WTC11 (cell line): ENCODE results near the gene CLN6. TPM values are rescaled to one million over a fixed set of nuclear protein-coding genes. Genes with fewer than 3 reads are reported as not detected.

Experiments used
- ATAC-seq: fragments of 200-7000 bp; cut with Tn5 transposase; 2 replicates; pipeline ENCODE4 v1.10.0; 2021; ENCODE audit warnings: mild to moderate bottlenecking, moderate library complexity
- CTCF ChIA-PET: fragments of 300-600 bp; sonication (Branson Sonifier 250); formaldehyde crosslinking; loops from one replicate; lab custom pipeline; 2021; ENCODE audit warnings: antibody characterized with exemption; lab: Charles Lee
- POLR2A ChIA-PET: fragments of 350-600 bp; sonication (Branson Sonifier 250); formaldehyde crosslinking; loops from one replicate; lab custom pipeline; 2021; ENCODE audit warnings: antibody characterized with exemption; lab: Charles Lee
- DNase-seq: peaks from one replicate; pipeline ENCODE4 v3.0.0; 2021; ENCODE audit warnings: low spot score
- H3K27ac Mint-ChIP-seq: 2 replicates; pipeline ENCODE4 v1.8.0; 2021; ENCODE audit warnings: mixed read lengths
- H3K27me3 Mint-ChIP-seq: 2 replicates; pipeline ENCODE4 v1.8.0; 2021; ENCODE audit warnings: low read depth, mild to moderate bottlenecking, moderate library complexity, mixed read lengths
- H3K36me3 Mint-ChIP-seq: 2 replicates; pipeline ENCODE4 v1.8.0; 2021; ENCODE audit warnings: mixed read lengths
- H3K4me1 Mint-ChIP-seq: 2 replicates; pipeline ENCODE4 v1.8.0; 2022; ENCODE audit warnings: mixed read lengths
- H3K4me3 Mint-ChIP-seq: 2 replicates; pipeline ENCODE4 v1.8.0; 2021; ENCODE audit warnings: mild to moderate bottlenecking, moderate library complexity, mixed read lengths
- H3K9me3 Mint-ChIP-seq: 2 replicates; pipeline ENCODE4 v1.8.0; 2021; ENCODE audit warnings: mixed read lengths
- CREB1 ChIP-seq: sonication (generic); formaldehyde crosslinking; IDR thresholded peaks from 2 replicates; pipeline ENCODE4 v1.8.0; 2023; ENCODE audit warnings: mild to moderate bottlenecking, missing genetic modification reagents
- FOXK1 ChIP-seq: sonication (generic); formaldehyde crosslinking; IDR thresholded peaks from 2 replicates; pipeline ENCODE4 v1.8.0; 2022; ENCODE audit warnings: mild to moderate bottlenecking, moderate library complexity, missing genetic modification reagents
- GABPB1 ChIP-seq: sonication (generic); formaldehyde crosslinking; IDR thresholded peaks from 2 replicates; pipeline ENCODE4 v1.8.1; 2023; ENCODE audit warnings: mild to moderate bottlenecking, missing genetic modification reagents
- NR1H2 ChIP-seq: sonication (generic); formaldehyde crosslinking; IDR thresholded peaks from 2 replicates; pipeline ENCODE4 v1.9.0; 2021; ENCODE audit warnings: mild to moderate bottlenecking, moderate library complexity, missing genetic modification reagents
- NR2C2 ChIP-seq: sonication (generic); formaldehyde crosslinking; IDR thresholded peaks from 2 replicates; pipeline ENCODE4 v1.8.0; 2022; ENCODE audit warnings: mild to moderate bottlenecking, missing genetic modification reagents
- RELA ChIP-seq: sonication (generic); formaldehyde crosslinking; IDR thresholded peaks from 2 replicates; pipeline ENCODE4 v1.8.1; 2022; ENCODE audit warnings: missing genetic modification reagents, mild to moderate bottlenecking, borderline replicate concordance
- SMAD3 ChIP-seq: sonication (generic); formaldehyde crosslinking; IDR thresholded peaks from 2 replicates; pipeline ENCODE4 v1.8.0; 2022; ENCODE audit warnings: missing genetic modification reagents, mild to moderate bottlenecking, borderline replicate concordance
- SOX15 ChIP-seq: fragments of 250-450 bp; sonication (Bioruptor Pico); IDR thresholded peaks from 2 replicates; pipeline ENCODE4 v1.9.0; 2021; ENCODE audit warnings: mild to moderate bottlenecking
- SP1 ChIP-seq: sonication (generic); formaldehyde crosslinking; conservative IDR thresholded peaks from 2 replicates; pipeline ENCODE4 v1.8.1; 2022; ENCODE audit warnings: missing genetic modification reagents
- TP53 ChIP-seq: sonication (generic); formaldehyde crosslinking; IDR thresholded peaks from 2 replicates; pipeline ENCODE4 v1.8.1; 2023; ENCODE audit warnings: mild to moderate bottlenecking, missing genetic modification reagents
- ZNF121 ChIP-seq: sonication (generic); formaldehyde crosslinking; IDR thresholded peaks from 2 replicates; pipeline ENCODE4 v1.8.0; 2023; ENCODE audit warnings: missing genetic modification reagents
- ZNF138 ChIP-seq: sonication (generic); formaldehyde crosslinking; conservative IDR thresholded peaks from 2 replicates; pipeline ENCODE4 v1.8.1; 2022; ENCODE audit warnings: mild to moderate bottlenecking, moderate library complexity, missing genetic modification reagents
- ZNF219 ChIP-seq: sonication (generic); formaldehyde crosslinking; IDR thresholded peaks from 2 replicates; pipeline ENCODE4 v1.8.0; 2023; ENCODE audit warnings: missing genetic modification reagents, mild to moderate bottlenecking, borderline replicate concordance
- ZNF416 ChIP-seq: fragments of 250-450 bp; sonication (Bioruptor Pico); IDR thresholded peaks from 2 replicates; pipeline ENCODE4 v1.9.0; 2021; ENCODE audit warnings: mild to moderate bottlenecking, inconsistent platforms
- ZNF423 ChIP-seq: fragments of 250-450 bp; sonication (Bioruptor Pico); IDR thresholded peaks from 2 replicates; pipeline ENCODE4 v2.1.2; 2022; ENCODE audit warnings: mild to moderate bottlenecking, moderate library complexity
- total RNA-seq: library from RNA; stranded (reverse); gene quantifications from 3 replicates; pipeline ENCODE4 v1.2.3, GENCODE V29; 2021
- TF ChIP-seq, protein P1 (sequence below): sonication (generic); formaldehyde crosslinking; IDR thresholded peaks from 2 replicates; pipeline ENCODE4 v1.8.0; 2022; ENCODE audit warnings: mild to moderate bottlenecking, missing genetic modification reagents
- TF ChIP-seq, protein P2 (sequence below): sonication (generic); formaldehyde crosslinking; IDR thresholded peaks from 2 replicates; pipeline ENCODE4 v1.8.1; 2022; ENCODE audit warnings: mild to moderate bottlenecking, missing genetic modification reagents, moderate library complexity, borderline replicate concordance
- TF ChIP-seq, protein P3 (sequence below): sonication (generic); formaldehyde crosslinking; IDR thresholded peaks from 2 replicates; pipeline ENCODE4 v1.8.0; 2022; ENCODE audit warnings: missing genetic modification reagents
- TF ChIP-seq, protein P4 (sequence below): sonication (generic); formaldehyde crosslinking; IDR thresholded peaks from 2 replicates; pipeline ENCODE4 v1.8.1; 2022; ENCODE audit warnings: missing genetic modification reagents, borderline replicate concordance

Gene CLN6
- total RNA-seq, 1 experiment from 2014 or later: 50.2 TPM

DNA sequence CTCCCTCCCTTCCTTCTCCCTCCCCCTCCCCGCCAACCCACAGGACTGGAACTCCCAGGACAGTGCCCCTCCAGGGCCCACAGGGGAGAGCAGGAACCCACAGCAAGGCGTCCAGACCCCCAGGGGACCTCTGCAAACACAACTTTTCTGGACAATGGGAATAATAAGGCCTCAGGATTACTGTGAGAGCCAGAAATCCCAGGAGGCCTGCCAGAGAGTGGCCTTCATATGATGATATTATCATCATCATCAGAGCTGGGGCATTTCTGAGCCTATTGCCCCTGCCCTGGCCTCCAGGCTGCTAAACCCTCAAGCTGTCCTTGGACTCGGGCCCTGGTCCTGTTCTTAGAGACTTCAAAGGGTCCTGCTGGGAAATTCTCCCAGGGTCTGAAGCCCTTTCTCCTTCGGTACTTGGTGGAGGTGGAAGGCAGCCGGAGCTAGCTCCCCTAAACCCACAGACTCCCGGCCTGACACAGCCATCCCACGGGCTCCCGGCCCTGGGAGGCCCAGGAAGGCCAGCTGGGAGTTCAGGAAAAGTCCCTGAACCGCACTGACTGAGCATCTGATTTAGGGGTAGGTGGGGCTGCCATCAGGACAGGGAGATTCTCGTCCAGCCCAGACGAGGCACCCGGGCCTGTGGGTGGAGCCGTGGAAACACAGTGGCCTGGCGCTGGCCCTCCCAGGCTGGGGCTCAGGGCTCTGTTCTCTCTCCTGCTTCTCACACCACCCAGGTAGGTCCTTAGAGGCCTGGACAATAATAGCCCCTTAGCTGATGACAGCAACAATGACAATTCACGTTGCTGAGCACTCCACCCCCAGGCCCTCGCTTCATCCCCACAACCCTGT lies 29.3 kb downstream of the CLN6 start:
- ChIA-PET CTCF (interaction anchor here (1.9 kb wide), 1 partner anchor 10 kb away, joined by 11 read pairs; no protein-coding TSS in a partner anchor), POLR2A (no interaction called here)
- Mint-ChIP-seq H3K4me1 (peaks cover 30% of the 10 kb centered on the region), H3K27ac (no peak overlapping the region), H3K4me3 (no peak overlapping the region), H3K36me3 (no peaks in the 10 kb centered on the region; the same call in 1 of the 2 replicates), H3K9me3 (no peaks in the 10 kb centered on the region), H3K27me3 (no peaks in the 10 kb centered on the region)
- peak; percentile 13; the same call in 1 of the 2 replicates for ATAC-seq
- TF ChIP-seq ZNF121 (CRISPR knock-in tag): no peak
- DNase-seq: no peak

DNA sequence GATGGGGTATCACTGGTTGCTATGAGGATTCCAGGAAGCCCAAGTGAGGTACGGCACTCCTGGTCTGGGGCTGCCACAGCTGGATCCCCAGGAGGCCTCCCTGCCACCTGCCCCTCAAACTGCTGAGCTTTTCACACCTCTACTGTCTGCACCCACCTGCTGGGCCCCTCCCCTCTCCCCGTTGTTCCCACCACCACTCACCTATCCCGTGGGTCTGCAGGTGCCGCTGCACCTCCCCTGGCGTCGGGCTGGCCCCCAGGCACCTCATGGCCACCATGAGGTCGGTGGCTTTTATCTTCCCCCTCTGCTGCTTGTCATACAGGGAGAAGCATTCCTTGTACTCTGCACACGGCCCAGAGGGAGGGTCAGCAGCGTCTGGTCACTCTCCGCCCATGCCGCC lies 30.2 kb downstream of the CLN6 start:
- ATAC-seq: no peak

DNA sequence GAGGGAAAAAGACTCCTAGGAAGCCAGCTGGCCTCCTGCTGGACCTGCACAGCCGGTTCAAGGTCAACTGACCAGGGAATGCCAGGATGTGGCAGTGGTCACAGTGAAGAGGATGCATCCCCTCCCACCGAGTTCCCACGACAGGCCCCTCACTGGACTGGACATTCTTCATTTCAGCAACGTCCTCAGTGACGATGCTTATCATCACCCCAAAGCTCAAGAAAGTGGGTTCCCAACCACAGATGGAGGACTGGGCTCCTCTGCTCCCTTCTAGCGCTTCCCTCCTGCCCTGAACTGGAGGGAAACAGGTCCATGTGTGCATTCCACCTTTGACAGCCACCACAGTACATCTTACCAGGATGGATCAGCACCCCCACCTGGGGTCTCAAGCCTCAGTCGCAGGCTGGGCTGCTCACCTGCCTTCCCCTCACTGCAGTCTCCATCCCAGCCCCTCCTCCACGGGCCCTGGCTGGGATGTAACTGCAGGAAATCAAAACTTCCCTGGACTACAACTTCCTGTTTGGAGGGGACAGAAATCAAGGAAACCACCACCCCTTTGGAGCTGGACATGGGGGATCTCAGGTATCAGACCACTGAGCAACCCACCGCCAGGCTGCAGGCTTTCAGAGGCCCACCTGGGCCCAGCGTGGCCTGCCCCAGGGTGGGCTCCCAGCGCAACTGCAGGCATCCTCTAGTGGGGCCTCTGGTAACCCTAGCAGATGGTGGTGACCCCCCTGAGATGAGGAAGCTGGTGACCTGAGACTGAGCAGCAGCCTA lies 31.7 kb downstream of the CLN6 start:
- DNase-seq (no peak), ATAC-seq (no peak)
- H3K36me3 Mint-ChIP-seq: peaks cover 13% of the 10 kb centered on the region
- no peaks in the 10 kb centered on the region for H3K9me3 Mint-ChIP-seq
- H3K4me1 Mint-ChIP-seq: peaks cover 23% of the 10 kb centered on the region
- ChIA-PET CTCF (interaction anchor here (0.6 to 1.8 kb wide), 3 partner anchors 13 to 212 kb away, joined by 4 to 7 read pairs (median 5); no protein-coding TSS in a partner anchor), POLR2A (no interaction called here)
- H3K27ac Mint-ChIP-seq: no peak overlapping the region
- no peak overlapping the region for H3K4me3 Mint-ChIP-seq
- TF ChIP-seq TP53 (CRISPR knock-in tag): no peak
- TF ChIP-seq, protein P1, sequence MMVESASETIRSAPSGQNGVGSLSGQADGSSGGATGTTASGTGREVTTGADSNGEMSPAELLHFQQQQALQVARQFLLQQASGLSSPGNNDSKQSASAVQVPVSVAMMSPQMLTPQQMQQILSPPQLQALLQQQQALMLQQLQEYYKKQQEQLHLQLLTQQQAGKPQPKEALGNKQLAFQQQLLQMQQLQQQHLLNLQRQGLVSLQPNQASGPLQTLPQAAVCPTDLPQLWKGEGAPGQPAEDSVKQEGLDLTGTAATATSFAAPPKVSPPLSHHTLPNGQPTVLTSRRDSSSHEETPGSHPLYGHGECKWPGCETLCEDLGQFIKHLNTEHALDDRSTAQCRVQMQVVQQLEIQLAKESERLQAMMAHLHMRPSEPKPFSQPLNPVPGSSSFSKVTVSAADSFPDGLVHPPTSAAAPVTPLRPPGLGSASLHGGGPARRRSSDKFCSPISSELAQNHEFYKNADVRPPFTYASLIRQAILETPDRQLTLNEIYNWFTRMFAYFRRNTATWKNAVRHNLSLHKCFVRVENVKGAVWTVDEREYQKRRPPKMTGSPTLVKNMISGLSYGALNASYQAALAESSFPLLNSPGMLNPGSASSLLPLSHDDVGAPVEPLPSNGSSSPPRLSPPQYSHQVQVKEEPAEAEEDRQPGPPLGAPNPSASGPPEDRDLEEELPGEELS (CRISPR knock-in tag): no peak
- TF ChIP-seq ZNF219 (CRISPR knock-in tag): no peak
- TF ChIP-seq RELA (CRISPR knock-in tag): no peak
- no peaks in the 10 kb centered on the region for H3K27me3 Mint-ChIP-seq

More for the DNA sequence above, 30.2 kb downstream of the CLN6 start:
- Mint-ChIP-seq H3K9me3 (no peaks in the 10 kb centered on the region), H3K4me1 (peaks cover 23% of the 10 kb centered on the region), H3K27me3 (no peaks in the 10 kb centered on the region), H3K36me3 (peaks cover 4% of the 10 kb centered on the region), H3K4me3 (no peak overlapping the region), H3K27ac (no peak overlapping the region)
- DNase-seq: no peak
- ChIA-PET POLR2A (no interaction called here), CTCF (interaction anchor here (1.4 kb wide), 1 partner anchor 12 kb away, joined by 7 read pairs; no protein-coding TSS in a partner anchor)
- TF ChIP-seq NR2C2 (CRISPR knock-in tag) (no peak), CREB1 (CRISPR knock-in tag) (no peak), ZNF138 (CRISPR knock-in tag) (no peak), NR1H2 (no peak)
- TF ChIP-seq, protein P2, sequence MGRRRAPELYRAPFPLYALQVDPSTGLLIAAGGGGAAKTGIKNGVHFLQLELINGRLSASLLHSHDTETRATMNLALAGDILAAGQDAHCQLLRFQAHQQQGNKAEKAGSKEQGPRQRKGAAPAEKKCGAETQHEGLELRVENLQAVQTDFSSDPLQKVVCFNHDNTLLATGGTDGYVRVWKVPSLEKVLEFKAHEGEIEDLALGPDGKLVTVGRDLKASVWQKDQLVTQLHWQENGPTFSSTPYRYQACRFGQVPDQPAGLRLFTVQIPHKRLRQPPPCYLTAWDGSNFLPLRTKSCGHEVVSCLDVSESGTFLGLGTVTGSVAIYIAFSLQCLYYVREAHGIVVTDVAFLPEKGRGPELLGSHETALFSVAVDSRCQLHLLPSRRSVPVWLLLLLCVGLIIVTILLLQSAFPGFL (CRISPR knock-in tag): no peak

DNA sequence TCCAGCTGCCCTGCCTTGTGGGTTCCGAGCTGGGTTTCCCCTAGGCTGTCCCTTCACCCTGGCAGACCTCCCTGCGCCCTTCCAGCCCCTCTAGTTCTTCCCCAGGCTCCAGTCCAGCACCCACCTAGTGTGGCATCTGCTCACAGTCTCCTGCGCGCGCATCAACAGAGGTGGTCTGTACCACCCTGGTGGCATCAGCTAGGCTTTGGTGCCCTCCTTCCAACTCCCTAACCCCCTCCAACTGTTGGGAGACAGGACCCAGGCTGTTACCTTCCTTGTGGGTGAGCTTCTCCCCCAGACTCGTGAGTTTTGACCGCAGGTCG lies 32.4 kb downstream of the CLN6 start:
- H3K4me3 Mint-ChIP-seq: no peak overlapping the region
- peak overlapping the region; percentile 33; the same call in 1 of the 2 replicates for H3K27ac Mint-ChIP-seq
- H3K9me3 Mint-ChIP-seq: no peaks in the 10 kb centered on the region
- TF ChIP-seq ZNF416 (CRISPR knock-in tag) (no peak), SMAD3 (CRISPR knock-in tag) (no peak), FOXK1 (no peak), SP1 (CRISPR knock-in tag) (no peak), TP53 (CRISPR knock-in tag) (no peak), ZNF423 (no peak), SOX15 (CRISPR knock-in tag) (no peak), CREB1 (CRISPR knock-in tag) (no peak), GABPB1 (CRISPR knock-in tag) (no peak)
- TF ChIP-seq, protein P3, sequence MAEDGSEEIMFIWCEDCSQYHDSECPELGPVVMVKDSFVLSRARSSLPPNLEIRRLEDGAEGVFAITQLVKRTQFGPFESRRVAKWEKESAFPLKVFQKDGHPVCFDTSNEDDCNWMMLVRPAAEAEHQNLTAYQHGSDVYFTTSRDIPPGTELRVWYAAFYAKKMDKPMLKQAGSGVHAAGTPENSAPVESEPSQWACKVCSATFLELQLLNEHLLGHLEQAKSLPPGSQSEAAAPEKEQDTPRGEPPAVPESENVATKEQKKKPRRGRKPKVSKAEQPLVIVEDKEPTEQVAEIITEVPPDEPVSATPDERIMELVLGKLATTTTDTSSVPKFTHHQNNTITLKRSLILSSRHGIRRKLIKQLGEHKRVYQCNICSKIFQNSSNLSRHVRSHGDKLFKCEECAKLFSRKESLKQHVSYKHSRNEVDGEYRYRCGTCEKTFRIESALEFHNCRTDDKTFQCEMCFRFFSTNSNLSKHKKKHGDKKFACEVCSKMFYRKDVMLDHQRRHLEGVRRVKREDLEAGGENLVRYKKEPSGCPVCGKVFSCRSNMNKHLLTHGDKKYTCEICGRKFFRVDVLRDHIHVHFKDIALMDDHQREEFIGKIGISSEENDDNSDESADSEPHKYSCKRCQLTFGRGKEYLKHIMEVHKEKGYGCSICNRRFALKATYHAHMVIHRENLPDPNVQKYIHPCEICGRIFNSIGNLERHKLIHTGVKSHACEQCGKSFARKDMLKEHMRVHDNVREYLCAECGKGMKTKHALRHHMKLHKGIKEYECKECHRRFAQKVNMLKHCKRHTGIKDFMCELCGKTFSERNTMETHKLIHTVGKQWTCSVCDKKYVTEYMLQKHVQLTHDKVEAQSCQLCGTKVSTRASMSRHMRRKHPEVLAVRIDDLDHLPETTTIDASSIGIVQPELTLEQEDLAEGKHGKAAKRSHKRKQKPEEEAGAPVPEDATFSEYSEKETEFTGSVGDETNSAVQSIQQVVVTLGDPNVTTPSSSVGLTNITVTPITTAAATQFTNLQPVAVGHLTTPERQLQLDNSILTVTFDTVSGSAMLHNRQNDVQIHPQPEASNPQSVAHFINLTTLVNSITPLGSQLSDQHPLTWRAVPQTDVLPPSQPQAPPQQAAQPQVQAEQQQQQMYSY (CRISPR knock-in tag): no peak
- TF ChIP-seq, protein P4, sequence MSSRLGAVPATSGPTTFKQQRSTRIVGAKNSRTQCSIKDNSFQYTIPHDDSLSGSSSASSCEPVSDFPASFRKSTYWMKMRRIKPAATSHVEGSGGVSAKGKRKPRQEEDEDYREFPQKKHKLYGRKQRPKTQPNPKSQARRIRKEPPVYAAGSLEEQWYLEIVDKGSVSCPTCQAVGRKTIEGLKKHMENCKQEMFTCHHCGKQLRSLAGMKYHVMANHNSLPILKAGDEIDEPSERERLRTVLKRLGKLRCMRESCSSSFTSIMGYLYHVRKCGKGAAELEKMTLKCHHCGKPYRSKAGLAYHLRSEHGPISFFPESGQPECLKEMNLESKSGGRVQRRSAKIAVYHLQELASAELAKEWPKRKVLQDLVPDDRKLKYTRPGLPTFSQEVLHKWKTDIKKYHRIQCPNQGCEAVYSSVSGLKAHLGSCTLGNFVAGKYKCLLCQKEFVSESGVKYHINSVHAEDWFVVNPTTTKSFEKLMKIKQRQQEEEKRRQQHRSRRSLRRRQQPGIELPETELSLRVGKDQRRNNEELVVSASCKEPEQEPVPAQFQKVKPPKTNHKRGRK (CRISPR knock-in tag): no peak

More for the DNA sequence above, 32.4 kb downstream of the CLN6 start:
- Mint-ChIP-seq H3K27me3 (no peaks in the 10 kb centered on the region), H3K4me1 (peaks cover 19% of the 10 kb centered on the region), H3K36me3 (peaks cover 14% of the 10 kb centered on the region)
- POLR2A ChIA-PET: no interaction called here
- CTCF ChIA-PET: interaction anchor here (0.6 to 1.8 kb wide), 3 partner anchors 14 to 211 kb away, joined by 4 to 11 read pairs (median 5); no protein-coding TSS in a partner anchor
- DNase-seq: no peak
- ATAC-seq: no peak
